H1 (cell line): ENCODE measurements around the gene SCRG1.

ENCODE experiments used
- CREB1 ChIP-seq: IDR thresholded peaks from 2 replicates; pipeline ENCODE4 v1.6.1; 2012; ENCODE audit warnings: inconsistent platforms
- CTCF ChIP-seq, 3 experiments: IDR thresholded peaks; 1 replicate in 2 of 3; 2 replicates in 1 of 3; pipeline versions ENCODE4 v1.5.1 to v1.6.1; 2011; ENCODE audit warnings: low read length in 3 of 3, mild to moderate bottlenecking in 3 of 3, inconsistent platforms in 2 of 3, low read depth in 1 of 3, moderate library complexity in 1 of 3; ENCODE audit not compliant: insufficient read depth in 1 of 3; ENCODE audit errors: control extremely low read depth in 1 of 3
- EP300 ChIP-seq, 2 experiments: IDR thresholded peaks; 1 replicate in 1 of 2; 2 replicates in 1 of 2; pipeline ENCODE4 v1.6.1; 2011 to 2012; ENCODE audit warnings: low read depth in 2 of 2, low read length in 2 of 2, mild to moderate bottlenecking in 2 of 2, borderline replicate concordance in 1 of 2, inconsistent platforms in 1 of 2, moderate library complexity in 1 of 2
- EZH2 ChIP-seq: fragments of 200-600 bp; sonication (generic); IDR thresholded peaks from 2 replicates; pipeline ENCODE4 v1.7.1; 2012; ENCODE audit warnings: low read depth, mild to moderate bottlenecking, moderate library complexity, low read length, inconsistent platforms; ENCODE audit not compliant: severe bottlenecking
- JUND ChIP-seq: IDR thresholded peaks from 2 replicates; pipeline ENCODE4 v1.6.1; 2011; ENCODE audit warnings: mild to moderate bottlenecking, improper control_type of control experiment, low read length
- POLR2A ChIP-seq, 2 experiments: IDR thresholded peaks; 1 replicate in 1 of 2; 2 replicates in 1 of 2; pipeline ENCODE4 v1.6.1; 2011; ENCODE audit warnings: low read depth in 2 of 2, low read length in 2 of 2, mild to moderate bottlenecking in 2 of 2; ENCODE audit errors: control extremely low read depth in 1 of 2
- RFX5 ChIP-seq: IDR thresholded peaks from 2 replicates; pipeline ENCODE4 v1.6.1; 2011; ENCODE audit warnings: low read depth, low read length, improper control_type of control experiment, borderline replicate concordance
- RXRA ChIP-seq: IDR thresholded peaks from 2 replicates; pipeline ENCODE4 v1.6.1; 2011; ENCODE audit warnings: low read depth, mild to moderate bottlenecking, low read length, moderate library complexity; ENCODE audit not compliant: insufficient read depth
- SP1 ChIP-seq: IDR thresholded peaks from 2 replicates; pipeline ENCODE4 v1.6.1; 2011; ENCODE audit warnings: low read depth, low read length
- TCF12 ChIP-seq: IDR thresholded peaks from 2 replicates; pipeline ENCODE4 v1.6.1; 2011; ENCODE audit warnings: low read depth, mild to moderate bottlenecking, low read length

GRCh38 chr4:173414456-173414855 is 15.5 kb upstream of the SCRG1 start:
- TF ChIP-seq RXRA (no peak), POLR2A (IDR thresholded peaks at IDR 0.05; ENCODE audit: control extremely low read depth in 1 of 2, low read depth in 2 of 2, low read length in 2 of 2) (no peak), EZH2 (no peak), CTCF (IDR thresholded peaks at IDR 0.05; ENCODE audit: control extremely low read depth in 1 of 3, insufficient read depth in 1 of 3, low read depth in 1 of 3, low read length in 3 of 3) (no peak), JUND (no peak), EP300 (IDR thresholded peaks at IDR 0.05; ENCODE audit: borderline replicate concordance in 1 of 2, low read depth in 2 of 2, low read length in 2 of 2) (no peak), SP1 (no peak), RFX5 (no peak), CREB1 (no peak), TCF12 (no peak)
